Measurements from ENCODE around the gene HNRNPLL. TPM values are rescaled to one million over a fixed set of nuclear protein-coding genes. Genes with fewer than 3 reads are reported as not detected.
"Not testable (repeated sequence)": the region's sequence is repeated elsewhere in the genome, so short reads cannot be mapped to it uniquely, and the experiment has no call there.

HNRNPLL gene
- total RNA-seq, 2 experiments from 2014 or later: 44.9 to 46.5 TPM

DNA sequence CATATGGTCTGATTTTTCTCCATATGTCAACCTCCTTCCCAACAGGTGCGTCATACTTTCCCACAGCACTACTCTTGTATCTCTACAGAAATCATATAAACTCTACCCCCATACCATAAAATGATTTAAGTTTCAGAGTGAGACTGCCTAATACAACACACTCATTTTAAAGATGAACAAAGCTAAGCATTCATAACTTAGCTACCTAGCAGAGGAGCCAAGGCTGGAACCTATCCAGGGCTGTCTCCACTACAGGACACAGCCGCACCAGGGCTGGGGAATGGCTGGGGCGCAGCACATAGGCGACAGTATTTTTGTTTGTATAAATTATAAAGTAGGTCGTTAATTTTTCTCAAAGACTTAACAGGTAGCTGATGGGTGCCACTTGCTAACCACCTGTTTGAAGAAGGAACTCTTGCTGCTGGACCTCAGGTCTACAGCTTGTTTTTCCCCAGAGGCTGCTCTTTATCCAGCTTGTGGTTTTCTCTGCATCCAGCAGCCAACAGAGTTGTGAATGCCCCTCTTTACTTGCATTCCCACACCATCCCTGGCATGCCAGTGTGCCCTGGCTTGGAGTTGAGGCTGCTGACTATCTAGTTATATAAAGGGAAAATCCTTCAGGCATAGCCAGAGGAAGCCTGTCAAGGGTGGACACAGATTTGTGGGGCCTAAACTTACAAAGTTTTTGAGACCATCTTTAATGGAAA lies 62.0 kb downstream of the HNRNPLL start:
- TF ChIP-seq, protein P1, sequence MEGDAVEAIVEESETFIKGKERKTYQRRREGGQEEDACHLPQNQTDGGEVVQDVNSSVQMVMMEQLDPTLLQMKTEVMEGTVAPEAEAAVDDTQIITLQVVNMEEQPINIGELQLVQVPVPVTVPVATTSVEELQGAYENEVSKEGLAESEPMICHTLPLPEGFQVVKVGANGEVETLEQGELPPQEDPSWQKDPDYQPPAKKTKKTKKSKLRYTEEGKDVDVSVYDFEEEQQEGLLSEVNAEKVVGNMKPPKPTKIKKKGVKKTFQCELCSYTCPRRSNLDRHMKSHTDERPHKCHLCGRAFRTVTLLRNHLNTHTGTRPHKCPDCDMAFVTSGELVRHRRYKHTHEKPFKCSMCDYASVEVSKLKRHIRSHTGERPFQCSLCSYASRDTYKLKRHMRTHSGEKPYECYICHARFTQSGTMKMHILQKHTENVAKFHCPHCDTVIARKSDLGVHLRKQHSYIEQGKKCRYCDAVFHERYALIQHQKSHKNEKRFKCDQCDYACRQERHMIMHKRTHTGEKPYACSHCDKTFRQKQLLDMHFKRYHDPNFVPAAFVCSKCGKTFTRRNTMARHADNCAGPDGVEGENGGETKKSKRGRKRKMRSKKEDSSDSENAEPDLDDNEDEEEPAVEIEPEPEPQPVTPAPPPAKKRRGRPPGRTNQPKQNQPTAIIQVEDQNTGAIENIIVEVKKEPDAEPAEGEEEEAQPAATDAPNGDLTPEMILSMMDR (IDR thresholded peaks at IDR 0.05): no peak
- intact Hi-C loops (cut with DNase I, micrococcal nuclease): no loop called here
- H3K27ac Mint-ChIP-seq: no peak overlapping the region

GRCh38 chr2:38539086-38539485 lies 63.6 kb downstream of the HNRNPLL start:
- Mint-ChIP-seq H3K4me3 (no peak overlapping the region), H3K36me3 (ENCODE audit: low read depth) (no peaks in the 10 kb centered on the region), H3K27ac (no peak overlapping the region), H3K9me3 (no peaks in the 10 kb centered on the region), H3K27me3 (peaks cover 7% of the 10 kb centered on the region), H3K4me1 (ENCODE audit: low read depth) (peaks cover 18% of the 10 kb centered on the region)
- Histone ChIP-seq H3K36me3 (ENCODE audit: insufficient read depth, low read length) (no peaks in the 10 kb centered on the region), H3K9me3 (ENCODE audit: control insufficient read depth in 1 of 2, insufficient read depth in 1 of 2, low read length in 2 of 2) (no peaks in the 10 kb centered on the region), H3K4me1 (ENCODE audit: insufficient read depth, low read length) (peaks cover 28% of the 10 kb centered on the region), H3K27me3 (ENCODE audit: control insufficient read depth in 1 of 2, insufficient read depth in 2 of 2, low read length in 2 of 2) (no peaks in the 10 kb centered on the region), H3K27ac (ENCODE audit: low read depth in 1 of 2, low read length in 2 of 2) (no peak overlapping the region), H3K4me3 (ENCODE audit: low read length) (no peak overlapping the region)
- DNase-seq (no peak), ATAC-seq (ENCODE audit: poor library complexity) (no peak)
- TF ChIP-seq, protein P1 (IDR thresholded peaks at IDR 0.05): no peak
- ChIA-PET POLR2A (no interaction called here), CTCF (no interaction called here)
- intact Hi-C loops (cut with DNase I, micrococcal nuclease): loop anchor here in 1 of 2 experiments (5.0 kb wide), 2 partner anchors 43 to 298 kb away; no protein-coding TSS in a partner anchor

More for the DNA sequence above, 62.0 kb downstream of the HNRNPLL start:
- DNase-seq (no peak), ATAC-seq (ENCODE audit: poor library complexity) (no peak)
- no peaks in the 10 kb centered on the region for H3K36me3 ChIP-seq (ENCODE audit: insufficient read depth, low read length)
- H3K4me3 Mint-ChIP-seq: no peak overlapping the region
- no peak overlapping the region for H3K27ac ChIP-seq (ENCODE audit: low read depth in 1 of 2, low read length in 2 of 2)
- ChIA-PET CTCF (no interaction called here), POLR2A (interaction anchor here (1.3 to 1.8 kb wide), 2 partner anchors 10 to 211 kb away, joined by 3 to 10 read pairs; partner anchors contain the start of gene SRSF7)
- peaks cover 22% of the 10 kb centered on the region for H3K4me1 Mint-ChIP-seq (ENCODE audit: low read depth)
- H3K9me3 Mint-ChIP-seq: no peaks in the 10 kb centered on the region
- peaks cover 3% of the 10 kb centered on the region for H3K27me3 Mint-ChIP-seq
- H3K36me3 Mint-ChIP-seq (ENCODE audit: low read depth): no peaks in the 10 kb centered on the region
- no peaks in the 10 kb centered on the region for H3K9me3 ChIP-seq (ENCODE audit: control insufficient read depth in 1 of 2, insufficient read depth in 1 of 2, low read length in 2 of 2)
- no peaks in the 10 kb centered on the region for H3K27me3 ChIP-seq (ENCODE audit: control insufficient read depth in 1 of 2, insufficient read depth in 2 of 2, low read length in 2 of 2)
- H3K4me1 ChIP-seq (ENCODE audit: insufficient read depth, low read length): peaks cover 23% of the 10 kb centered on the region
- H3K4me3 ChIP-seq (ENCODE audit: low read length): no peak overlapping the region

GRCh38 chr2:38537937-38538525 lies 64.7 kb downstream of the HNRNPLL start:
- no peak overlapping the region for H3K4me3 ChIP-seq (ENCODE audit: low read length)
- DNase-seq (no peak), ATAC-seq (ENCODE audit: poor library complexity) (no peak)
- TF ChIP-seq, protein P1 (IDR thresholded peaks at IDR 0.05): no peak
- intact Hi-C loops (cut with DNase I, micrococcal nuclease): loop anchor here in 1 of 2 experiments (5.0 kb wide), 2 partner anchors 44 to 299 kb away; no protein-coding TSS in a partner anchor
- H3K36me3 ChIP-seq (ENCODE audit: insufficient read depth, low read length): no peaks in the 10 kb centered on the region
- Mint-ChIP-seq H3K4me3 (no peak overlapping the region), H3K4me1 (ENCODE audit: low read depth) (peaks cover 11% of the 10 kb centered on the region), H3K36me3 (ENCODE audit: low read depth) (no peaks in the 10 kb centered on the region), H3K27ac (no peak overlapping the region), H3K9me3 (no peaks in the 10 kb centered on the region), H3K27me3 (peaks cover 7% of the 10 kb centered on the region)
- no peaks in the 10 kb centered on the region for H3K27me3 ChIP-seq (ENCODE audit: control insufficient read depth in 1 of 2, insufficient read depth in 2 of 2, low read length in 2 of 2)
- H3K27ac ChIP-seq (ENCODE audit: low read depth in 1 of 2, low read length in 2 of 2): no peak overlapping the region
- POLR2A ChIA-PET: interaction anchor here (0.9 kb wide), 1 partner anchor 27 kb away, joined by 3 read pairs; no protein-coding TSS in a partner anchor
- CTCF ChIA-PET: no interaction called here
- H3K4me1 ChIP-seq (ENCODE audit: insufficient read depth, low read length): peaks cover 24% of the 10 kb centered on the region
- no peaks in the 10 kb centered on the region for H3K9me3 ChIP-seq (ENCODE audit: control insufficient read depth in 1 of 2, insufficient read depth in 1 of 2, low read length in 2 of 2)

- intact Hi-C loops (cut with DNase I, micrococcal nuclease): loop anchor here in 1 of 2 experiments (5.0 kb wide), 2 partner anchors 45 to 300 kb away; no protein-coding TSS in a partner anchor
- not testable (repeated sequence) for H3K36me3 Mint-ChIP-seq (ENCODE audit: low read depth); H3K27ac Mint-ChIP-seq; H3K4me3 Mint-ChIP-seq; H3K27me3 Mint-ChIP-seq; ATAC-seq (ENCODE audit: poor library complexity); H3K27ac ChIP-seq (ENCODE audit: low read depth in 1 of 2, low read length in 2 of 2); DNase-seq; H3K4me1 Mint-ChIP-seq (ENCODE audit: low read depth); H3K4me3 ChIP-seq (ENCODE audit: low read length); H3K9me3 Mint-ChIP-seq; H3K36me3 ChIP-seq (ENCODE audit: insufficient read depth, low read length); H3K27me3 ChIP-seq (ENCODE audit: control insufficient read depth in 1 of 2, insufficient read depth in 2 of 2, low read length in 2 of 2); H3K9me3 ChIP-seq (ENCODE audit: control insufficient read depth in 1 of 2, insufficient read depth in 1 of 2, low read length in 2 of 2)
- H3K4me1 ChIP-seq (ENCODE audit: insufficient read depth, low read length): peaks cover 16% of the 10 kb centered on the region
- ChIA-PET POLR2A (interaction anchor here (0.6 to 0.9 kb wide), 3 partner anchors 27 to 172 kb away, joined by 3 to 4 read pairs (median 3); no protein-coding TSS in a partner anchor), CTCF (interaction anchor here (1.6 kb wide), 1 partner anchor 29 kb away, joined by 7 read pairs; no protein-coding TSS in a partner anchor)
Measured at GRCh38 chr2:38537296-38537695, 65.4 kb downstream of the HNRNPLL start.
